HG03342 (cell line): ENCODE measurements around the gene FBRSL1.
"Not testable (repeated sequence)": the region's sequence is repeated elsewhere in the genome, so short reads cannot be mapped to it uniquely, and the experiment has no call there.

Experiments used
- ATAC-seq: cut with Tn5 transposase; IDR thresholded peaks from one replicate; pipeline ENCODE4 v1.9.1; 2021; ENCODE audit warnings: mild to moderate bottlenecking, moderate library complexity; ENCODE audit not compliant: unreplicated experiment

FBRSL1 gene

GRCh38 chr12:132469423-132469822, 20.5 kb upstream of the FBRSL1 start:
- ATAC-seq: no peak

DNA sequence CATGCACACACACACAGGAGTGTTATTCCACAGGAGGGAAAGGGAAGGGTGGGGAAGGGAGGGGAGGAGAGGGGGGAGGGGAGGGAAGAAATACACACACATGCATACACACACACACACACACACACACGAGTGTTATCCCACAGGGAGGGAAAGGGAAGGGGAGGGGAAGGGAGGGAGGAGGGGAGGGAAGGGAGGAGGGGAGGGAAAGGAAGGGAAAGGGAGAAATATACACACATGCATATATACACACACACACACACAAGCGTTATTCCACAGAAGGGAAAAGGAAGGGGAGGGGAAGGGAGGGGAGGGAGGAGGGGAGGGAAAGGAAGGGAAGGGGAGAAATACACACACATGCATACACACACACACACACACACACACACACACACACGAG, 19.6 kb upstream of the FBRSL1 start:
- ATAC-seq: no peak

- ATAC-seq: no peak
Observed at GRCh38 chr12:132471011-132471857, 18.7 kb upstream of the FBRSL1 start.

DNA sequence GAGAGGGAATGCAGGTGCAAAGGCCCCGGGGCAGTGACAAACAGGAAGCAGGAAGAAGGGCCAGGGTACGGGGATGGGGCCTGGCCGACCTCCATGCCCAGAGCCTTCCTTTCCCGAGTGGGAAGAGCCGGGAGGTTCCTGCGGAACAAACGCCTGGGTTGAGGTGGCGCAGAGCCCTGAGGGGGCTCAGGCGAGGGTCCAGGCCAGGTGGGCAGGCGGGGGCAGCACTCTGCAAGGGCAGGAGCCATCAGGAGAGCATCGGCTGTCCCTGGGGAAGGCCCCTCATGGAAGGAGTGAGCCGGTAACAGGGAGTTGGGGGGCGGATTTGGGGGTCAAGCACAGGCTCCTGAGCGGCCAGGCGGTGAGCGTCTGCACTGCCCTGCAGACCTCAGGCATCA, 18.1 kb upstream of the FBRSL1 start:
- ATAC-seq: no peak

GRCh38 chr12:132472386-132472785, 17.6 kb upstream of the FBRSL1 start:
- ATAC-seq: no peak

DNA sequence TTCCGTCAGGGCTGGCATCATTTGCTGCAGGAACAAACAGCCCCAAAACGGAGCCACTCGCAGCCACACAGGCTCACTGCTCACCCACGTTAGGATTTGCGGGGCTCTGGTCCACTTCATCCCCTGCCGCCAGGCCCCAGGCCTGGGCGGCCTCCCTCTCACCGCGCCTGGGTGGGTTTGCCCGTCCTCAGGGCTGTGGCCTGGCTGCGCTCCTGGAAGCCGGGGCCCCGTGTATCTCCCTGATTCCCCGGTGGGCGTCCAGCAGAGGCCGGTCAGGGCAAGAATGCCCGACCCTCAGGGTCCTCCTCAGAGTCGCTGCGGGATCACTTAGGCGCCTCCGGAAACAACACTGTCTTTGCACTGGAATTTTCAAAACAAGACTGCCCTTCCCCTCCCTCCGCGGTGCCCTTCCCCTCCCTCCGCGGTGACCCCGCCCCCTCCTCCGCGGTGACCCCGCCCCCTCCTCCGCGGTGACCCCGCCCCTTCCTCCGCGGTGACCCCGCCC, 15.7 kb upstream of the FBRSL1 start:
- no peak for ATAC-seq

GRCh38 chr12:132474799-132475303, 15.1 kb upstream of the FBRSL1 start:
- ATAC-seq: not testable (repeated sequence)

DNA sequence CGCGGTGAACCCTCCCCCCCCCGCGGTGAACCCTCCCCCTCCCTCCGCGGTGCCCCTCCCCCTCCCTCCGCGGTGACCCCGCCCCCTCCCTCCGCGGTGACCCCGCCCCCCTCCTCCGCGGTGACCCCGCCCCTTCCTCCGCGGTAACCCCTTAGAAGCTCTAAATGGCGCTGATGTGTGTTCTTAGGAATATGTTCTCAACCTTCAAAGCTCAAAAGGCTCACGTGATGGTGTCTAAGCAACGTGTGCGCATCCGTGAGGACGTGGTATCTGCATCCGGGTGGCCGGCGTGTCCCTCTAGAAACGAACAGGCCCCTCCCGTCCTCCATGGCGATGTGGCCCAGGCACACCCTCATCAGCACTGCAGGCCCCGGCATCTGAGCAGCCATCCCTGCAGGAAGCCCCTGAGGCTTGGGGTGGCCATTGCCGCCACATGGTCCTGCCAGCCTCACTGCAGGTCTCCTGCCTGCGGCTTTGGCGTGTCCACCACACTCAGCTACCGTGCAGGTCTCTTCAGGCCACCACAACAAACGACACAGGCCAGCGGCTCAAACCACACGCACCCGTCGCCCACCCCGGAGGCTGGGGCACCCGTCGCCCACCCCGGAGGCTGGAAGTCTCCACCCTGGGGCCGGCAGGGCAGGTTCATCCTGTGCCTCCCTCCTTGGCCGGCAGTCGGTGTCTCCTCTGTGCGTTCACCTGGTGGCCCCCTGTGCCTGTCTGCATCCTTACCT, 14.5 kb upstream of the FBRSL1 start:
- ATAC-seq: no peak

DNA sequence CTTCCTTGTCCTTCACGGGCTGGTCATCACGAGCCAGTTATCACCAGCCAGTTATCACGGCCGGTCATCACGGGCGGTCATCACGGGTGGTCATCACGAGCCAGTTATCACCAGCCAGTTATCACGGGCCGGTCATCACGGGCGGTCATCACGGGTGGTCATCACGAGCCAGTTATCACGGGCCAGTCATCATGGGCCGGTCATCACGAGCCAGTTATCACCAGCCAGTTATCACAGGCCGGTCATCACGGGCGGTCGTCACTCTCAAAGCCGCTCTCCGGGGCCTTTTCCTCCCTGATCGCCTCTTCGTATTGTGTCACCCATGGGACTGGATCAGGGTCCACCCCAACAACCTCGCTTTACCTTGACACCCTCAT, 13.9 kb upstream of the FBRSL1 start:
- ATAC-seq: no peak

- ATAC-seq: no peak
Observed at GRCh38 chr12:132476421-132476820, 13.5 kb upstream of the FBRSL1 start.

GRCh38 chr12:132477017-132477702, 12.8 kb upstream of the FBRSL1 start:
- no peak for ATAC-seq

DNA sequence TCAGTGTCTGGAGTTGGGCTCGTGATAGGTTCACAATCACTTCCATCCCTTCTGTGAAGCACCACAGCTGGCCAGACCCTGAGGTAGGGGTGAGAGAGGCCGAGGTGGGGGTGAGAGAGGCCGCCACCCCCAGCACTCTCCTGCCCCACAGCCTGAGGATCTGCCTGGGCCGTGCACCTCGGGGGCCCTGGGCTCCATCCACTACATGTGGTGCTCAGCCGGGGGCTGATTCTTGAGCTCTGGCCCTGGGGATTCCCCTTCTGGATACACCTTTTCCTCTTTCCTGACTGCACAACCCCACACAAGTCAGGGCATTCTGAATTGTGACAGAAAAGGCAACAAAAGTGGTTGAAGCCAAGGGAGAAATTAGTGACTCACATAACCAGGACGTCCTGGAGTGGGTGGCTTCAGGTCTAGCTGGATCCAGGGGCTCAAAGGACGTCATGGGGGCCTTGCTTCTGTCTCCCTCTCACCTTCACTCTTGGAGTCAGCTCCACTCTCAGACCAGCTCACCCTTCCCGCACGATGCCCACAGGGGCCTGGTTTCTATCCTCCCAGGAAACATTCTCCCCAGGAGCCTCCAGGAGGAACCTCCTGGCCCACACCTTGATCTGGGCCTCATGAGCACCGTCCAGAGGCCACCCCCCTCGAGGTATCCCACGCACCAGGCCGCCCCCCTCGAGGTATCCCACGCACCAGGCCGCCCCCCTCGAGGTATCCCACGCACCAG, 12.1 kb upstream of the FBRSL1 start:
- no peak for ATAC-seq

GRCh38 chr12:132478433-132478803, 11.5 kb upstream of the FBRSL1 start:
- no peak for ATAC-seq

DNA sequence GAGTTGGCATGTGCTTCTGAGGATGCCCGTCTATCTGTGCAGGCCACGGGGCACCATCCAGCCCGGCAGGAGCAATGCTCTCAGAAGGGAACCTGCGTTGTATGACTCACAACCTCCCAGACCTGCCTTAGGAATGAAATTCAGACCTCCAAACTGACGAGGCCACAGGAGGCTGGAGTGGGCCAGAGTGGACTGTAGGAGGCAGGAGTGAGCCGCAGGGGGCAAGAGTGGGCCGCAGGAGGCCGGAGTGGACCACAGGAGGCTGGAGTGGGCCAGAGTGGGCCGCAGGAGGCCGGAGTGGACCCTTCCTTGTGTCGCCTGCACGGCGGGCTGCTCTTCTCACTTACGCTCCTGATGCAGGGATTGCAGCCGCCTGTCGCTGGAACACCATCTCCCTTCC, 11.1 kb upstream of the FBRSL1 start:
- no peak for ATAC-seq

DNA sequence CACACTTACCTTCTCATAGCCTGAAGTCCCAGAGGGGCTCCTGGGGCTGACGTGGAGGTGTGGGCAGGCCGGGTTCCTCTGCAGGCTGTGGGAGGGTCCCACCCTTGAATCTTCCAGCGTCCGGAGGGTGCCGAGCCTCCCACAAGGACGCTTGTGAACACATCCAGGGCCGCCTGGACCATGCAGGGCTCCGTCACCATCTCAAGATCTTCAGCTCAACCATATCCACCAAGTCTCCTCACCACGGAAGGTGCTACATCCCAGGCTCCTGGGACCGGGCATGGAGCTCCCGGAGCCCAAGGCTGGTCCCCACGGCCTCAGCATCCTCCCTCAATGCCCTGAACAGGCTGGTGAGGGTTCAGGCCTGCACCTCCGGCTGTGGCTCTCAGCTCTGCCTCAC, 10.7 kb upstream of the FBRSL1 start:
- no peak for ATAC-seq

DNA sequence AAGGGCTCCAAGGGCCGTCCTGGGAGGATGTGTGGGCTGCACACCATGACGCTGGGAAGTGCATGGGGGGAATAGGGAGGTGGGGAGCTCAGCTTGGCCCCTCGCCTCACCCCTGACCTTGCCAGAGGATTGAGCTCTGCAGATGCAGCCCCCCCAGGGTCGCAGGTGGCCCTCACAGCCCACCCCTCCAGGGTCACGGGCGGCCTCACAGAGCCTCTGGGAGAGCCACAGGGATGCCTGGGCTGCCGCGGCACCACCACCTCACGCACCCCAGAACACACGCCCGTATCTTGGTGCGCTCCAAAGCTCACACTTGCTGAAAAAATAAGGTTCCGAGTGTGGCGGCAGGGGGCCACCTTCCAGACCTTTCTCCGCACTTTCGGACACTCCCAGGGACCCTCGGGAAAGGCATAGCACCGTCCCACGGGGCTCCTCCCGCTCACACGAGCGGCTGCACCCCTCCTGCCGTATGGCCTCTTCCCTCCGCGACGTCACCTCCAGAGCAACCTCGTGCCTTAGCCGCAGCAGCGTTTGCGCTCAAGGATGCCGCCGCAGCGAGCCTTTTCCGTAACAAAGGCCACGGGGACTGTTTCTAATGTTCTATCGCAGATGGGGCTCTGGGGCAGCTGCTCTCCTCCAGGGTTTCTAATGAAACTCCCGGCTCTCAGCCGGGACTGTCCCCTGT, 9.9 kb upstream of the FBRSL1 start:
- ATAC-seq: no peak

DNA sequence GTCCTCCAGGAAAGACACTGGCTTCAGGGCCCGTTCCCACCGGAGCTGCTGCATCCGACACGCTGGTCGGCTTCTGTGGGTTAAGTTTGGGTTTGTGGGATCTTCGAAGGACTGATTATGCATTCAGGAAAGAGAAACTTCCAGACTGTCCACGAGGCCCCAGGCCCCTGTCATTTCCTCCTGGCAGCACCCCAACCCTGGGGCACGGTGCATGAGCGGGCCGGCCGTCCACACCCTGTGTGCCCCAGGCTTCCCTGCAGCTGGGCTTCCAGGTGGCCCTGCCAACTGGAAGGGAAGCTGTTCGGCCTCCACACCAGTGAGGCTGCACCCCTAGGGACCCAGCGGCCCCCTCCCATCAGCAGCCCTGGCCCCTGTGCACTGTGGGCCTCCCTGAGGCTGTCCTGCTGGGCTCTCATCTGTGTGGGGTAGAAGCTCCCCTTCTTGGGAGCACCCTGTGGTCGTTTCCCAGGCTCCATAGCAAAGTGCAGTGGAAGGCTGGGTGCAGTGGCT, 9.3 kb upstream of the FBRSL1 start:
- no peak for ATAC-seq

DNA sequence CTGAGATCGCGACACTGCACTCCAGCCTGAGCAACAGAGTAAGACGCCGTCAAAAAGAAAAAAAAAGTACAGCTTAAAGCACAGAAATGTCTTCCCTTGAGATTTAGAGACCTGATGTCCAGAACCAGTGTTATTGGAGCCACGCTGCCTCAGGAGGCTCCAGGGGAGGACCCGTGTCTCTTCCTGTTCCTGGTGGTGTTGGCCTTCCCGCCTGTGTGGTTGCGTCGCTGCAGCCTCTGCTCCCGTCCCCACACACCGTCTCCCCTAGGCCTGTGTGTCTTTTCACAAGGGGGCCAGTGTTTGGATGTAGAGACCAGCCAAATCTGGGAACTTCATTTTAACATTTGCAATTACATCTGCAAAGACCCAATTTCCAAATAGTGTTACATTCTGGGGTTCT, 8.6 kb upstream of the FBRSL1 start:
- ATAC-seq: no peak

- peak; percentile 49 for ATAC-seq
Observed at GRCh38 chr12:132481771-132482745, 7.9 kb upstream of the FBRSL1 start.
